Choroid plexus epithelial cell (primary cell): ENCODE measurements around the gene RNF113B.

ENCODE experiments used
- DNase-seq: peaks from one replicate; pipeline ENCODE4 v3.0.0-alpha.2; 2010; ENCODE audit warnings: low read depth
- H3K4me3 ChIP-seq: 2 replicates; pipeline ENCODE4 v1.5.1; 2011; ENCODE audit warnings: low read depth, mild to moderate bottlenecking, control low read depth, low read length, moderate library complexity
- CTCF ChIP-seq: conservative IDR thresholded peaks from 2 replicates; pipeline ENCODE4 v1.5.1; 2011; ENCODE audit warnings: low read depth, mild to moderate bottlenecking, control low read depth, inconsistent platforms, low read length, moderate library complexity

Gene RNF113B

DNA sequence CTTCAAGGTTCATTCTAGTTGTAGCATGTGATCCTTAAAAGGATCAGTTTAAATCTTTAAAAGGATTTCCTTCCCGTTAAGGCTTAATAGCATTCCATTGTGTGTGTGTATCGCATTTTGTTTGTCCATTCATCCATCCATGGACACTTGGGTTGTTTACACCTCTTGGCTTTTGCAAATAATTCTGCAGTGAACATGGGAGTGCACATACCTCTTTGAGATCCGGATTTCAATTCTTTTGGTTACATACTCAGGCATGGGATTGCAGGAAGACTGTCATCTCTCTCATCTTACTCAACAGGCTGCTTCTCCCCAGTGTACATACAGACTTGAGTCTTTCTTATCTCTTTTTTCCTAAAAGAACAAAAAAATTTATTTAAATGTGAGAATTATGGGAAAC lies 1.2 kb downstream of the RNF113B start:
- DNase-seq = no peak
- H3K4me3 ChIP-seq = no peak overlapping the region
- no peak for TF ChIP-seq CTCF

DNA sequence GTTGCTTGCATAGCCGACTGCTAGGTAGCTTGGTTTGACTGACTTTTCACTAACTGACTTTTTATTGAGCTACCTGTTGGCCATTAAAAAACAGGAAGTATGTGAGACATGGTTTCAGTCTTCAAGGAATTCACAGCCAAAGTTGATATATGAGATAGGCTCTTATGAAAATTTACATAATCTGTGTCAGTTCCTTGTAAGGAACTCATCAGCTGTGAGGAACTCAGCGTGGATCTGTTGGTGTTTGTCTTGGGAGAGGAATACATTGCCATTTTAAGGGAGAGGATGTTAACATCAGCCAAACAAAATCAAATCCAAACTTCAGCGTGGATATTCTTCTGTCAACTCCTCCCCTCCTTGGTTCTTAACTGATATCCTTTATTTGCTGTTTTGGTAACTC lies 2.0 kb downstream of the RNF113B start:
- no peak overlapping the region for H3K4me3 ChIP-seq
- peak; percentile 48 for DNase-seq
- TF ChIP-seq CTCF = no peak

- DNase-seq = no peak
- H3K4me3 ChIP-seq = no peak overlapping the region
- TF ChIP-seq CTCF = no peak
These were observed 2.8 kb downstream of the RNF113B start for GRCh38 chr13:98174307-98174706.

GRCh38 chr13:98173431-98174152 lies 3.5 kb downstream of the RNF113B start:
- no peak overlapping the region for H3K4me3 ChIP-seq
- peak; percentile 94 for DNase-seq

DNA sequence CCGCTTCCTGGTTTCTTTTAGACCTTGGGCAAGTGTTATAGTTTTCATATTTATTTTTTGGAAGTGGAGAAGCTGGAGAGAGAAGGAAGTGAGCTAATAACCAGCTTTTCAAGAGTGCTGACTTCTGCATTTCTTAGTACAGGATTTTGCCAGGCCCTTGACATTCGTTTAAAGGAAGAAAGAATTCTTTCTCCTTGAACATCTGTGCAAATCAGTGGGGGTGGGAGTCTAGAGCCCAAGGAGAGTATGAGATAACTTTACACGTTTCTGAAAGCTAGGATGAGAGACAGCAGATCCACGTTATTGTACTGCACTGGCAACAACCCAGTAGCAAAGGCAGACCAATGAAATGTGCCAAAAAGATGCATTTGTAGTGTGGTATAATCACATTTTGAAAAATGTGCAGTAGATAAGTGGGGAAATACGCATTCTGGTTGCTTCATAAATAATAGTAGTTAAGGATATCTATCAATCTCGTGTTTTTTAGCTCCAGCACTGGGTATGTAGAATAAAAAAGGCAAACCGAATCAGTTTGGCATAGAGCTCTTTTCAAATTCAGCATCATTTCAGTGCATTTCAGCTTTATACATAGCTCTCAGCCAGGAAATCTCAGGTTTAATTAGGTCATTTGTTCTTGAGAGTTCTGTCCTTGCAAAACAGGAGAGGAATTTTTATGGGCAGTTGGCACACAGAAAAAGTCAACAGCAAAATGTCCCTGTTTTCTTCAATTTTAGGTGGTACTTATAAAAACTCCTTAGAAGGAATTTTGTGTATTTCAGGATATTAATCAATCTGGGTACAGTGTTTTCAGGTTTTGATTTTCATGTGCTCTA lies 4.3 kb downstream of the RNF113B start:
- no peak for TF ChIP-seq CTCF
- DNase-seq = peak; percentile 56
- H3K4me3 ChIP-seq = no peak overlapping the region

More at GRCh38 chr13:98173431-98174152, 3.5 kb downstream of the RNF113B start:
- TF ChIP-seq CTCF = no peak

- peak; percentile 55 for DNase-seq
- H3K4me3 ChIP-seq = peak overlapping the region; percentile 36
- TF ChIP-seq CTCF = no peak
These were observed 5.0 kb downstream of the RNF113B start for GRCh38 chr13:98171900-98172589.
